IMR-90 (cell line): ENCODE measurements around the gene PRKAB1. TPM values are rescaled to one million over a fixed set of nuclear protein-coding genes. Genes with fewer than 3 reads are reported as not detected.

Source experiments
- ATAC-seq: fragments of 200-7000 bp; cut with Tn5 transposase; 2 replicates; pipeline ENCODE4 v1.9.1; 2020; ENCODE audit warnings: low read depth, mild to moderate bottlenecking, moderate library complexity
- BruUV-seq: library from RNA; stranded (reverse); fragments of 400-500 nt; replicated peaks from 2 replicates; lab custom pipeline; 2021; lab: Mats Ljungman, UMichigan
- CTCF ChIA-PET: fragments of 300-600 bp; formaldehyde crosslinking; extraction: SDS; loops from one replicate; lab custom pipeline; 2021; ENCODE audit warnings: antibody characterized with exemption; lab: Yijun Ruan, JAX
- POLR2A ChIA-PET: fragments of 300-600 bp; sonication (Branson Sonifier 250); formaldehyde crosslinking; loops from one replicate; lab custom pipeline; 2022; ENCODE audit warnings: antibody characterized with exemption; ENCODE audit not compliant: unreplicated experiment; lab: Charles Lee
- DNase-seq: peaks from one replicate; pipeline ENCODE4 v3.0.0; 2013
- H2AFZ ChIP-seq: replicated peaks from 2 replicates; pipeline ENCODE3; 2013; ENCODE audit warnings: low read length, mild to moderate bottlenecking; ENCODE audit not compliant: poor library complexity
- H2AK5ac ChIP-seq: 2 replicates; pipeline ENCODE4 v1.6.1; 2013; ENCODE audit warnings: low read depth, low read length, inconsistent platforms
- H2AK9ac ChIP-seq: replicated peaks from 2 replicates; pipeline ENCODE3; 2013; ENCODE audit warnings: mild to moderate bottlenecking, low read depth, low read length, moderate library complexity; ENCODE audit not compliant: poor library complexity
- H2BK120ac ChIP-seq: 2 replicates; pipeline ENCODE4 v1.6.1; 2013; ENCODE audit warnings: low read depth, low read length, inconsistent platforms
- H2BK15ac ChIP-seq: 3 replicates; pipeline ENCODE4 v1.6.1; 2013; ENCODE audit warnings: low read depth, low read length, inconsistent platforms
- H2BK20ac ChIP-seq: 2 replicates; pipeline ENCODE4 v1.6.1; 2013; ENCODE audit warnings: low read depth, mild to moderate bottlenecking, inconsistent platforms, low read length, moderate library complexity
- H2BK5ac ChIP-seq: 2 replicates; pipeline ENCODE4 v1.6.1; 2013; ENCODE audit warnings: mild to moderate bottlenecking, low read depth, low read length, inconsistent platforms; ENCODE audit not compliant: poor library complexity, severe bottlenecking
- H3K14ac ChIP-seq: replicated peaks from 2 replicates; pipeline ENCODE4 v1.6.1; 2013; ENCODE audit warnings: low read depth, low read length, inconsistent platforms
- H3K18ac ChIP-seq: 2 replicates; pipeline ENCODE4 v1.6.1; 2013; ENCODE audit warnings: low read depth, low read length, control low read depth
- H3K23ac ChIP-seq: 2 replicates; pipeline ENCODE4 v1.6.1; 2013; ENCODE audit warnings: low read depth, low read length, inconsistent platforms
- H3K27ac ChIP-seq: 2 replicates; pipeline ENCODE4 v1.5.1; 2013; ENCODE audit warnings: mild to moderate bottlenecking, control low read depth, low read length; ENCODE audit not compliant: insufficient read depth
- H3K27me3 ChIP-seq: 2 replicates; pipeline ENCODE4 v1.6.1; 2013; ENCODE audit warnings: low read length; ENCODE audit not compliant: control insufficient read depth, insufficient read depth
- H3K36me3 ChIP-seq: 2 replicates; pipeline ENCODE4 v1.6.1; 2013; ENCODE audit warnings: low read length, mixed read lengths; ENCODE audit not compliant: control insufficient read depth, insufficient read depth
- H3K4ac ChIP-seq: 2 replicates; pipeline ENCODE4 v1.6.1; 2013; ENCODE audit warnings: low read depth, low read length, inconsistent platforms
- H3K4me1 ChIP-seq: 2 replicates; pipeline ENCODE4 v1.6.1; 2013; ENCODE audit warnings: low read length, mixed read lengths; ENCODE audit not compliant: control insufficient read depth, insufficient read depth
- H3K4me2 ChIP-seq: 2 replicates; pipeline ENCODE4 v1.6.1; 2013; ENCODE audit warnings: low read depth, mild to moderate bottlenecking, control low read depth, low read length, moderate library complexity
- H3K4me3 ChIP-seq: 2 replicates; pipeline ENCODE4 v1.5.1; 2013; ENCODE audit warnings: low read depth, mild to moderate bottlenecking, control low read depth, low read length, moderate library complexity; ENCODE audit not compliant: insufficient read depth
- H3K56ac ChIP-seq: 2 replicates; pipeline ENCODE4 v1.6.1; 2013; ENCODE audit warnings: low read length, inconsistent platforms; ENCODE audit not compliant: insufficient read depth; ENCODE audit errors: extremely low read depth
- H3K79me1 ChIP-seq, 2 experiments: 2 replicates each; pipeline ENCODE4 v1.6.1; 2013; ENCODE audit warnings: low read length in 2 of 2, inconsistent platforms in 1 of 2, low read depth in 1 of 2
- H3K9ac ChIP-seq: 2 replicates; pipeline ENCODE4 v1.6.1; 2013; ENCODE audit warnings: low read depth, low read length, control low read depth
- H3K9me1 ChIP-seq: 2 replicates; pipeline ENCODE4 v1.6.1; 2013; ENCODE audit warnings: low read length, inconsistent platforms; ENCODE audit not compliant: insufficient read depth
- H3K9me3 ChIP-seq: 2 replicates; pipeline ENCODE4 v1.6.1; 2013; ENCODE audit warnings: low read length; ENCODE audit not compliant: control insufficient read depth, insufficient read depth
- H4K20me1 ChIP-seq: 2 replicates; pipeline ENCODE4 v1.6.1; 2013; ENCODE audit warnings: low read length, inconsistent platforms; ENCODE audit not compliant: insufficient read depth
- H4K5ac ChIP-seq: 2 replicates; pipeline ENCODE4 v1.6.1; 2013; ENCODE audit warnings: mild to moderate bottlenecking, low read depth, low read length, control low read depth
- H4K8ac ChIP-seq, 2 experiments: 2 replicates each; pipeline ENCODE4 v1.6.1; 2013; ENCODE audit warnings: low read depth in 2 of 2, low read length in 2 of 2, control low read depth in 1 of 2, inconsistent platforms in 1 of 2
- H4K91ac ChIP-seq: 2 replicates; pipeline ENCODE4 v1.6.1; 2013; ENCODE audit warnings: low read depth, low read length, inconsistent platforms; ENCODE audit not compliant: insufficient read depth
- MAZ ChIP-seq: IDR thresholded peaks from 2 replicates; pipeline ENCODE4 v1.6.1; 2012; ENCODE audit warnings: low read depth, mild to moderate bottlenecking, low read length, improper control_type of control experiment, moderate library complexity, borderline replicate concordance
- MXI1 ChIP-seq: IDR thresholded peaks from 2 replicates; pipeline ENCODE4 v1.6.1; 2012; ENCODE audit warnings: low read depth, mild to moderate bottlenecking, low read length, moderate library complexity, borderline replicate concordance
- RAD21 ChIP-seq: IDR thresholded peaks from 2 replicates; pipeline ENCODE4 v1.6.1; 2012; ENCODE audit warnings: low read length, improper control_type of control experiment
- WGBS, 2 experiments: methylation state at CpG; one replicate each; pipeline versions ENCODE4 v1.1.5 to v1.1.7; 2013; ENCODE audit warnings: missing lambda C conversion rate in 2 of 2; ENCODE audit not compliant: insufficient read length in 1 of 2; ENCODE audit errors: extremely low coverage in 2 of 2; 5-methylcytosine and 5-hydroxymethylcytosine counted together
- dilution Hi-C: fragments of 300-500 bp; cut with HindIII; formaldehyde crosslinking; loops from one replicate; pipeline ENCODE4 v1.14.3; 2018; ENCODE audit warnings: low sequenced_read_pairs; ENCODE audit not compliant: unreplicated experiment
- in situ Hi-C: fragments of 300-500 bp; cut with MboI; formaldehyde crosslinking; loops from 3 replicates; pipeline ENCODE4 v1.14.3; 2019; ENCODE audit warnings: low sequenced_read_pairs, inconsistent platforms, mixed read lengths
- intact Hi-C: fragments of 100-400 bp; cut with micrococcal nuclease; formaldehyde crosslinking; loops from 2 replicates; pipeline ENCODE4 v1.10.0; 2022
- polyA plus RNA-seq, 3 experiments: library from polyadenylated mRNA; depleted of rRNA; stranded (reverse); fragments of >200 nt; gene quantifications; 2 replicates each; pipeline ENCODE4 v1.2.3, GENCODE V29; 2012; ENCODE audit warnings: low replicate concordance in 1 of 3
- total RNA-seq: library from RNA; depleted of rRNA; stranded (reverse); fragments of >200 nt; gene quantifications from 2 replicates; pipeline ENCODE4 v1.2.3, GENCODE V29; 2012
- TF ChIP-seq, protein P1 (sequence below): fragments of 150-350 bp; IDR thresholded peaks from 2 replicates; pipeline ENCODE4 v1.6.1; 2017; ENCODE audit warnings: mild to moderate bottlenecking, antibody characterized with exemption, low read length, low read depth

The PRKAB1 gene
- total and polyA plus RNA-seq, 2 of the 4 experiments (the other 2 are of a cell fraction) = 9.7 to 19.3 TPM

DNA sequence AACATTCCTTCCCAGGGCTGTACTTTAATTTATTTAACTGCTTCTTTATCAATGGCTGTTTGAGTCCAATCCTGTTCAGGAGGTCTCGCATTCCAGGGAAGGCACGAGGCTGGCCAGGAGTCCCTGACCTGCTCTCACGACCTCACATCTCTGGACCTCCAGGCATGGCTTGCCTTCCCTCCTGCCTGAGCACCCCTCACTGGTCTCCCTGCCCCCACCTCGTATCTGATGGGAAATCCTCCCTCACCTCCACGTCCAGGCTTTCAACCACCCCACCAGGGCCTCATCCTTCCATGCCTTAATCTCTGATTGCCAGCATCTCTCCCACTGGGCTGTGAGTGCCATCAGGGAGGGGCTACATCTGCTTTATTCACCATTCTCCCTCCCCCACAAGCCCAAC is 29.0 kb downstream of the PRKAB1 start:
- intact Hi-C loops = no loop called here
- dilution Hi-C loops = no loop called here

More for the DNA sequence above, 29.0 kb downstream of the PRKAB1 start:
- no peak overlapping the region for H2BK20ac ChIP-seq
- H3K14ac ChIP-seq = no peak overlapping the region
- ChIA-PET CTCF (no interaction called here), POLR2A (no interaction called here)
- DNase-seq (no peak), ATAC-seq (no peak)
- no peak overlapping the region for H3K27ac ChIP-seq
- H2BK5ac ChIP-seq = no peak overlapping the region
- no peak overlapping the region for H2BK15ac ChIP-seq
- in situ Hi-C loops = no loop called here
- H2AK9ac ChIP-seq = no peak overlapping the region
- H3K23ac ChIP-seq = no peak overlapping the region
- H3K79me1 ChIP-seq = peaks cover 0 to 12% of the 10 kb centered on the region in 2 experiments; a peak in 1 of 4 replicates
- no peak overlapping the region for H4K91ac ChIP-seq
- H3K4me2 ChIP-seq = no peak overlapping the region
- H2AFZ ChIP-seq = no peak overlapping the region
- H4K5ac ChIP-seq = no peak overlapping the region
- H3K4me3 ChIP-seq = no peak overlapping the region
- H2BK120ac ChIP-seq = no peak overlapping the region
- no peaks in the 10 kb centered on the region; the same call in none of the 2 replicates for H3K36me3 ChIP-seq
- H3K9me1 ChIP-seq = peaks cover 9% of the 10 kb centered on the region; the same call in 1 of the 2 replicates
- no peak overlapping the region for H3K56ac ChIP-seq
- peaks cover 8% of the 10 kb centered on the region for H3K4me1 ChIP-seq
- TF ChIP-seq RAD21 = no peak
- TF ChIP-seq, protein P1, sequence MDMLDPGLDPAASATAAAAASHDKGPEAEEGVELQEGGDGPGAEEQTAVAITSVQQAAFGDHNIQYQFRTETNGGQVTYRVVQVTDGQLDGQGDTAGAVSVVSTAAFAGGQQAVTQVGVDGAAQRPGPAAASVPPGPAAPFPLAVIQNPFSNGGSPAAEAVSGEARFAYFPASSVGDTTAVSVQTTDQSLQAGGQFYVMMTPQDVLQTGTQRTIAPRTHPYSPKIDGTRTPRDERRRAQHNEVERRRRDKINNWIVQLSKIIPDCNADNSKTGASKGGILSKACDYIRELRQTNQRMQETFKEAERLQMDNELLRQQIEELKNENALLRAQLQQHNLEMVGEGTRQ = no peak
- TF ChIP-seq MXI1 = no peak
- no peak for TF ChIP-seq MAZ
- H3K4ac ChIP-seq = no peak overlapping the region
- no TSS peak for BruUV-seq
- no peak overlapping the region for H2AK5ac ChIP-seq
- H3K27me3 ChIP-seq = no peaks in the 10 kb centered on the region
- H4K8ac ChIP-seq = no peak overlapping the region
- no peaks in the 10 kb centered on the region for H4K20me1 ChIP-seq
- no peak overlapping the region for H3K18ac ChIP-seq
- no peak overlapping the region for H3K9ac ChIP-seq
- H3K9me3 ChIP-seq = no peaks in the 10 kb centered on the region
- WGBS, 2 experiments = 84% methylated on average over 5 of the region's 5 CpGs; no CpG with 5 or more reads in 1 of the 2 experiments
